Lower lobe of right lung (tissue), 2 donors: ENCODE measurements around the gene MYOG. TPM values are rescaled to one million over a fixed set of nuclear protein-coding genes. Genes with fewer than 3 reads are reported as not detected.

Source experiments
- ATAC-seq, 2 donors: fragments of 200-7000 bp; cut with Tn5 transposase; one replicate each; pipeline ENCODE4 v1.9.1; 2020 to 2022; ENCODE audit warnings: mild to moderate bottlenecking in 2 of 2, moderate library complexity in 2 of 2
- DNase-seq: peaks from one replicate; pipeline ENCODE4 v3.0.0-alpha.2; 2020
- H3K27ac ChIP-seq: fragments of 200-600 bp; one replicate; pipeline ENCODE4 v1.8.0; 2022
- H3K27me3 ChIP-seq: fragments of 200-600 bp; one replicate; pipeline ENCODE4 v1.8.0; 2022; ENCODE audit warnings: low read depth
- H3K36me3 ChIP-seq: fragments of 200-600 bp; one replicate; pipeline ENCODE4 v1.8.0; 2022; ENCODE audit warnings: mild to moderate bottlenecking
- H3K4me1 ChIP-seq: fragments of 200-600 bp; one replicate; pipeline ENCODE4 v1.8.0; 2022
- H3K4me3 ChIP-seq: fragments of 200-600 bp; one replicate; pipeline ENCODE4 v1.8.0; 2022; ENCODE audit warnings: mild to moderate bottlenecking
- H3K9me3 ChIP-seq: fragments of 200-600 bp; one replicate; pipeline ENCODE4 v1.8.0; 2022
- CTCF ChIP-seq: fragments of 200-600 bp; IDR thresholded peaks from one replicate; pipeline ENCODE4 v1.8.0; 2022; ENCODE audit warnings: antibody characterized with exemption, mild to moderate bottlenecking
- intact Hi-C: fragments of 100-400 bp; cut with DNase I; formaldehyde crosslinking; loops from one replicate; pipeline ENCODE4 v1.11.0; 2022
- total RNA-seq: library from RNA; stranded (reverse); fragmentation: NEBNext Ultra II Directional; extraction: Animal tissue kit (Norgen Biotek cat#: 25700); gene quantifications from one replicate; pipeline ENCODE4 v1.2.1, GENCODE V29; 2021
- donor health status: DM: no; HTN: yes; CAD: no; lungs with severe emphysema.

The MYOG gene
- total RNA-seq, 1 donor from 2014 or later: not detected

GRCh38 chr1:203056516-203056915 is 29.3 kb downstream of the MYOG start:
- ATAC-seq (no peak), DNase-seq (no peak)
- intact Hi-C loops: no loop called here
- H3K27ac ChIP-seq: no peak overlapping the region
- H3K4me1 ChIP-seq: peaks cover 19% of the 10 kb centered on the region
- H3K27me3 ChIP-seq: no peaks in the 10 kb centered on the region
- no peaks in the 10 kb centered on the region for H3K36me3 ChIP-seq
- no peak for TF ChIP-seq CTCF
- no peaks in the 10 kb centered on the region for H3K9me3 ChIP-seq
- H3K4me3 ChIP-seq: no peak overlapping the region

- TF ChIP-seq CTCF: no peak
- H3K36me3 ChIP-seq: no peaks in the 10 kb centered on the region
- no peak for ATAC-seq
These were observed 29.8 kb downstream of the MYOG start for GRCh38 chr1:203056012-203056411.

GRCh38 chr1:203055161-203055799 is 30.5 kb downstream of the MYOG start:
- no peaks in the 10 kb centered on the region for H3K27me3 ChIP-seq
- H3K4me1 ChIP-seq: peaks cover 19% of the 10 kb centered on the region
- ATAC-seq (no peak), DNase-seq (no peak)
- intact Hi-C loops: no loop called here
- no peak overlapping the region for H3K27ac ChIP-seq
- no peaks in the 10 kb centered on the region for H3K9me3 ChIP-seq
- no peaks in the 10 kb centered on the region for H3K36me3 ChIP-seq
- H3K4me3 ChIP-seq: no peak overlapping the region
- no peak for TF ChIP-seq CTCF

More at GRCh38 chr1:203056012-203056411, 29.8 kb downstream of the MYOG start:
- Histone ChIP-seq H3K9me3 (no peaks in the 10 kb centered on the region), H3K27me3 (no peaks in the 10 kb centered on the region), H3K4me3 (no peak overlapping the region), H3K4me1 (peaks cover 19% of the 10 kb centered on the region), H3K27ac (no peak overlapping the region)
- no peak for DNase-seq
- intact Hi-C loops: no loop called here

DNA sequence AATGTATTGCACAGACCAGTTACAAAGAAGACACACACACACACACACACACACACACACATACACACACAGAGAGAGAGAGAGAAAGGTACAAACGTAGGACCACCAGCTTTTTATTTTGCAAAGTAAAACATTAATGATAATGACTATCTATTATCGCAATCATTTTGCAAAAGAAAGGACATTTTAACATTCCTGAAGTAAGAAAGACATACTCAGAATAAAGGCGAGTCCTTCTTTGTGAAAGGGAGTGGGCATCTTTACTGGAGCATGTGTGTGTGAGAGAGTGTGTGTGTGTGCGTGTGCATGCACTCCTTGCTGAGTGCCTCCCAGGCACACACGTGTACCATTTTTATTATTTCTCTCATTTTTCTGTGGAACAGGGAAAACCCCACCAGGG is 31.2 kb downstream of the MYOG start:
- H3K9me3 ChIP-seq: no peaks in the 10 kb centered on the region
- ATAC-seq: no peak
- H3K27ac ChIP-seq: no peak overlapping the region
- DNase-seq: no peak
- no peaks in the 10 kb centered on the region for H3K27me3 ChIP-seq
- no peak for TF ChIP-seq CTCF
- H3K4me3 ChIP-seq: no peak overlapping the region
- intact Hi-C loops: no loop called here
- peaks cover 19% of the 10 kb centered on the region for H3K4me1 ChIP-seq
- H3K36me3 ChIP-seq: no peaks in the 10 kb centered on the region

- no peaks in the 10 kb centered on the region for H3K9me3 ChIP-seq
- no peak overlapping the region for H3K4me3 ChIP-seq
- peaks cover 17% of the 10 kb centered on the region for H3K4me1 ChIP-seq
- no peak for ATAC-seq
- intact Hi-C loops: no loop called here
- no peak for TF ChIP-seq CTCF
- no peak overlapping the region for H3K27ac ChIP-seq
- DNase-seq: no peak
- no peaks in the 10 kb centered on the region for H3K36me3 ChIP-seq
- no peaks in the 10 kb centered on the region for H3K27me3 ChIP-seq
These were observed 31.6 kb downstream of the MYOG start for GRCh38 chr1:203054184-203054583.
